Neural progenitor cell (in vitro differentiated cells): ENCODE results near the gene HSPA9.

ENCODE experiments used
- EZH2 ChIP-seq: fragments of 200-600 bp; sonication (generic); IDR thresholded peaks from 2 replicates; pipeline ENCODE4 v1.6.1; 2017; ENCODE audit warnings: antibody characterized with exemption, mild to moderate bottlenecking, moderate library complexity
- EZH2phosphoT487 ChIP-seq: fragments of 200-600 bp; sonication (generic); IDR thresholded peaks from 2 replicates; pipeline ENCODE4 v1.6.1; 2017; ENCODE audit warnings: antibody characterized with exemption
- TF ChIP-seq, protein P1 (sequence below): fragments of 200-600 bp; sonication (generic); IDR thresholded peaks from 2 replicates; pipeline ENCODE4 v1.5.1; 2017; ENCODE audit warnings: antibody characterized with exemption, mild to moderate bottlenecking

GRCh38 chr5:138601444-138601843 is 26.2 kb upstream of the HSPA9 start:
- TF ChIP-seq, protein P1, sequence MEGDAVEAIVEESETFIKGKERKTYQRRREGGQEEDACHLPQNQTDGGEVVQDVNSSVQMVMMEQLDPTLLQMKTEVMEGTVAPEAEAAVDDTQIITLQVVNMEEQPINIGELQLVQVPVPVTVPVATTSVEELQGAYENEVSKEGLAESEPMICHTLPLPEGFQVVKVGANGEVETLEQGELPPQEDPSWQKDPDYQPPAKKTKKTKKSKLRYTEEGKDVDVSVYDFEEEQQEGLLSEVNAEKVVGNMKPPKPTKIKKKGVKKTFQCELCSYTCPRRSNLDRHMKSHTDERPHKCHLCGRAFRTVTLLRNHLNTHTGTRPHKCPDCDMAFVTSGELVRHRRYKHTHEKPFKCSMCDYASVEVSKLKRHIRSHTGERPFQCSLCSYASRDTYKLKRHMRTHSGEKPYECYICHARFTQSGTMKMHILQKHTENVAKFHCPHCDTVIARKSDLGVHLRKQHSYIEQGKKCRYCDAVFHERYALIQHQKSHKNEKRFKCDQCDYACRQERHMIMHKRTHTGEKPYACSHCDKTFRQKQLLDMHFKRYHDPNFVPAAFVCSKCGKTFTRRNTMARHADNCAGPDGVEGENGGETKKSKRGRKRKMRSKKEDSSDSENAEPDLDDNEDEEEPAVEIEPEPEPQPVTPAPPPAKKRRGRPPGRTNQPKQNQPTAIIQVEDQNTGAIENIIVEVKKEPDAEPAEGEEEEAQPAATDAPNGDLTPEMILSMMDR, result no peak
- TF ChIP-seq EZH2 (no peak), EZH2phosphoT487 (no peak)
